ENCODE results near the gene FPGT. TPM values are rescaled to one million over a fixed set of nuclear protein-coding genes. Genes with fewer than 3 reads are reported as not detected.

FPGT gene
- total and polyA plus RNA-seq, 2 experiments from 2014 or later = 2.6 to 4.2 TPM

DNA sequence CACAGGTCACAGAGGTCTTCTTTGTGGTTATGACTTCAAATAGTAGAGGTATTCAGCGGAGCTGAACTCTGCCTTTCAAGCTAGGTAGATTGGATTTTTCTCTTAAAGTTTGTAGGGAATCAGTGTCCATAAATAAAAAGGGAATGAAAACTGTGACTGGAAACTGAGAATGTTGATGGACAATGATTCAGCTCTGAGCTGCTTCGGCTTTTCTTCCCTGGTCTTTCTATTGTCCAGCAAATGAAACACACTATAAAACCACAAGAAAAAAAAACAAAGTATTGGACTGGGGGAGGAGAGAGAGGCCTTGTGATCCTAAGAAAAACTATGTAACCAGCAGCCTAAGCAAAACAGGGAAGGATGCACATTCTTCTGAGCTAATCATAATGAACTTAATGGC is 48.3 kb downstream of the FPGT start:
- Histone ChIP-seq H3K27ac (ENCODE audit: low read depth) (no peak overlapping the region), H3K9me2 (ENCODE audit: insufficient read depth) (no peaks in the 10 kb centered on the region), H3K4me2 (no peak overlapping the region), H2AFZ (no peak overlapping the region), H3K4me3 (no peak overlapping the region), H3K79me2 (replicated peaks; ENCODE audit: insufficient read depth) (no peaks in the 10 kb centered on the region), H4K20me1 (replicated peaks; ENCODE audit: insufficient read depth) (no peaks in the 10 kb centered on the region), H3K36me3 (ENCODE audit: insufficient read depth) (no peaks in the 10 kb centered on the region), H3F3A (replicated peaks; ENCODE audit: low read depth) (no peaks in the 10 kb centered on the region), H3K4me1 (ENCODE audit: insufficient read depth) (peaks cover 16% of the 10 kb centered on the region), H3K27me3 (ENCODE audit: insufficient read depth) (peaks cover 37% of the 10 kb centered on the region)
- Mint-ChIP-seq H3K36me3 (ENCODE audit: low read depth) (peaks cover 13% of the 10 kb centered on the region), H3K9me3 (peaks cover 26% of the 10 kb centered on the region), H3K27me3 (ENCODE audit: insufficient read depth, low read depth, poor library complexity) (peaks cover 23% of the 10 kb centered on the region), H3K27ac (no peak overlapping the region), H3K4me3 (no peak overlapping the region), H3K4me1 (peaks cover 27% of the 10 kb centered on the region)
- TF ChIP-seq NANOG (IDR thresholded peaks at IDR 0.05; ENCODE audit: borderline replicate concordance) = no peak
- TF ChIP-seq STAT1 (IDR thresholded peaks at IDR 0.05; ENCODE audit: unreplicated experiment) = no peak
- TF ChIP-seq ZNF114 (CRISPR knock-in tag; IDR thresholded peaks at IDR 0.05) = no peak
- TF ChIP-seq, protein P1, sequence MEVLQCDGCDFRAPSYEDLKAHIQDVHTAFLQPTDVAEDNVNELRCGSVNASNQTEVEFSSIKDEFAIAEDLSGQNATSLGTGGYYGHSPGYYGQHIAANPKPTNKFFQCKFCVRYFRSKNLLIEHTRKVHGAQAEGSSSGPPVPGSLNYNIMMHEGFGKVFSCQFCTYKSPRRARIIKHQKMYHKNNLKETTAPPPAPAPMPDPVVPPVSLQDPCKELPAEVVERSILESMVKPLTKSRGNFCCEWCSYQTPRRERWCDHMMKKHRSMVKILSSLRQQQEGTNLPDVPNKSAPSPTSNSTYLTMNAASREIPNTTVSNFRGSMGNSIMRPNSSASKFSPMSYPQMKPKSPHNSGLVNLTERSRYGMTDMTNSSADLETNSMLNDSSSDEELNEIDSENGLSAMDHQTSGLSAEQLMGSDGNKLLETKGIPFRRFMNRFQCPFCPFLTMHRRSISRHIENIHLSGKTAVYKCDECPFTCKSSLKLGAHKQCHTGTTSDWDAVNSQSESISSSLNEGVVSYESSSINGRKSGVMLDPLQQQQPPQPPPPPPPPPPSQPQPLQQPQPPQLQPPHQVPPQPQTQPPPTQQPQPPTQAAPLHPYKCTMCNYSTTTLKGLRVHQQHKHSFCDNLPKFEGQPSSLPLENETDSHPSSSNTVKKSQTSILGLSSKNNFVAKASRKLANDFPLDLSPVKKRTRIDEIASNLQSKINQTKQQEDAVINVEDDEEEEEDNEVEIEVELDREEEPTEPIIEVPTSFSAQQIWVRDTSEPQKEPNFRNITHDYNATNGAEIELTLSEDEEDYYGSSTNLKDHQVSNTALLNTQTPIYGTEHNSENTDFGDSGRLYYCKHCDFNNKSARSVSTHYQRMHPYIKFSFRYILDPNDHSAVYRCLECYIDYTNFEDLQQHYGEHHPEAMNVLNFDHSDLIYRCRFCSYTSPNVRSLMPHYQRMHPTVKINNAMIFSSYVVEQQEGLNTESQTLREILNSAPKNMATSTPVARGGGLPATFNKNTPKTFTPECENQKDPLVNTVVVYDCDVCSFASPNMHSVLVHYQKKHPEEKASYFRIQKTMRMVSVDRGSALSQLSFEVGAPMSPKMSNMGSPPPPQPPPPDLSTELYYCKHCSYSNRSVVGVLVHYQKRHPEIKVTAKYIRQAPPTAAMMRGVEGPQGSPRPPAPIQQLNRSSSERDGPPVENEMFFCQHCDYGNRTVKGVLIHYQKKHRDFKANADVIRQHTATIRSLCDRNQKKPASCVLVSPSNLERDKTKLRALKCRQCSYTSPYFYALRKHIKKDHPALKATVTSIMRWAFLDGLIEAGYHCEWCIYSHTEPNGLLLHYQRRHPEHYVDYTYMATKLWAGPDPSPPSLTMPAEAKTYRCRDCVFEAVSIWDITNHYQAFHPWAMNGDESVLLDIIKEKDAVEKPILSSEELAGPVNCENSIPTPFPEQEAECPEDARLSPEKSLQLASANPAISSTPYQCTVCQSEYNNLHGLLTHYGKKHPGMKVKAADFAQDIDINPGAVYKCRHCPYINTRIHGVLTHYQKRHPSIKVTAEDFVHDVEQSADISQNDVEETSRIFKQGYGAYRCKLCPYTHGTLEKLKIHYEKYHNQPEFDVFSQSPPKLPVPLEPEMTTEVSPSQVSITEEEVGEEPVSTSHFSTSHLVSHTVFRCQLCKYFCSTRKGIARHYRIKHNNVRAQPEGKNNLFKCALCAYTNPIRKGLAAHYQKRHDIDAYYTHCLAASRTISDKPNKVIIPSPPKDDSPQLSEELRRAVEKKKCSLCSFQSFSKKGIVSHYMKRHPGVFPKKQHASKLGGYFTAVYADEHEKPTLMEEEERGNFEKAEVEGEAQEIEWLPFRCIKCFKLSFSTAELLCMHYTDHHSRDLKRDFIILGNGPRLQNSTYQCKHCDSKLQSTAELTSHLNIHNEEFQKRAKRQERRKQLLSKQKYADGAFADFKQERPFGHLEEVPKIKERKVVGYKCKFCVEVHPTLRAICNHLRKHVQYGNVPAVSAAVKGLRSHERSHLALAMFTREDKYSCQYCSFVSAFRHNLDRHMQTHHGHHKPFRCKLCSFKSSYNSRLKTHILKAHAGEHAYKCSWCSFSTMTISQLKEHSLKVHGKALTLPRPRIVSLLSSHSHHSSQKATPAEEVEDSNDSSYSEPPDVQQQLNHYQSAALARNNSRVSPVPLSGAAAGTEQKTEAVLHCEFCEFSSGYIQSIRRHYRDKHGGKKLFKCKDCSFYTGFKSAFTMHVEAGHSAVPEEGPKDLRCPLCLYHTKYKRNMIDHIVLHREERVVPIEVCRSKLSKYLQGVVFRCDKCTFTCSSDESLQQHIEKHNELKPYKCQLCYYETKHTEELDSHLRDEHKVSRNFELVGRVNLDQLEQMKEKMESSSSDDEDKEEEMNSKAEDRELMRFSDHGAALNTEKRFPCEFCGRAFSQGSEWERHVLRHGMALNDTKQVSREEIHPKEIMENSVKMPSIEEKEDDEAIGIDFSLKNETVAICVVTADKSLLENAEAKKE (CRISPR knock-in tag; IDR thresholded peaks at IDR 0.05) = no peak
- TF ChIP-seq, protein P2, sequence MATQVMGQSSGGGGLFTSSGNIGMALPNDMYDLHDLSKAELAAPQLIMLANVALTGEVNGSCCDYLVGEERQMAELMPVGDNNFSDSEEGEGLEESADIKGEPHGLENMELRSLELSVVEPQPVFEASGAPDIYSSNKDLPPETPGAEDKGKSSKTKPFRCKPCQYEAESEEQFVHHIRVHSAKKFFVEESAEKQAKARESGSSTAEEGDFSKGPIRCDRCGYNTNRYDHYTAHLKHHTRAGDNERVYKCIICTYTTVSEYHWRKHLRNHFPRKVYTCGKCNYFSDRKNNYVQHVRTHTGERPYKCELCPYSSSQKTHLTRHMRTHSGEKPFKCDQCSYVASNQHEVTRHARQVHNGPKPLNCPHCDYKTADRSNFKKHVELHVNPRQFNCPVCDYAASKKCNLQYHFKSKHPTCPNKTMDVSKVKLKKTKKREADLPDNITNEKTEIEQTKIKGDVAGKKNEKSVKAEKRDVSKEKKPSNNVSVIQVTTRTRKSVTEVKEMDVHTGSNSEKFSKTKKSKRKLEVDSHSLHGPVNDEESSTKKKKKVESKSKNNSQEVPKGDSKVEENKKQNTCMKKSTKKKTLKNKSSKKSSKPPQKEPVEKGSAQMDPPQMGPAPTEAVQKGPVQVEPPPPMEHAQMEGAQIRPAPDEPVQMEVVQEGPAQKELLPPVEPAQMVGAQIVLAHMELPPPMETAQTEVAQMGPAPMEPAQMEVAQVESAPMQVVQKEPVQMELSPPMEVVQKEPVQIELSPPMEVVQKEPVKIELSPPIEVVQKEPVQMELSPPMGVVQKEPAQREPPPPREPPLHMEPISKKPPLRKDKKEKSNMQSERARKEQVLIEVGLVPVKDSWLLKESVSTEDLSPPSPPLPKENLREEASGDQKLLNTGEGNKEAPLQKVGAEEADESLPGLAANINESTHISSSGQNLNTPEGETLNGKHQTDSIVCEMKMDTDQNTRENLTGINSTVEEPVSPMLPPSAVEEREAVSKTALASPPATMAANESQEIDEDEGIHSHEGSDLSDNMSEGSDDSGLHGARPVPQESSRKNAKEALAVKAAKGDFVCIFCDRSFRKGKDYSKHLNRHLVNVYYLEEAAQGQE (IDR thresholded peaks at IDR 0.05; ENCODE audit: unreplicated experiment) = no peak
- TF ChIP-seq JUNB (IDR thresholded peaks at IDR 0.05; ENCODE audit: unreplicated experiment) = no peak
- no peak for TF ChIP-seq CTCF (conservative IDR thresholded peaks at IDR 0.05; ENCODE audit: low read depth in 2 of 2)
- TF ChIP-seq EZH2phosphoT487 (IDR thresholded peaks at IDR 0.05; ENCODE audit: unreplicated experiment) = no peak
- no peak for TF ChIP-seq ZNF331 (CRISPR knock-in tag; IDR thresholded peaks at IDR 0.05; ENCODE audit: low read depth)
- no peak for TF ChIP-seq ETS1 (IDR thresholded peaks at IDR 0.05)
- no peak for TF ChIP-seq CREB1 (CRISPR knock-in tag; IDR thresholded peaks at IDR 0.05; ENCODE audit: low read depth)
- DNase-seq (ENCODE audit: low spot score) (no peak), ATAC-seq (no peak)

Measured in GM23338 (cell line).